HuH-7.5 (cell line): ENCODE data around the gene ARMH1.
"Not testable (repeated sequence)": the region's sequence is repeated elsewhere in the genome, so short reads cannot be mapped to it uniquely, and the experiment has no call there.

Source experiments
- DNase-seq: peaks from one replicate; pipeline ENCODE4 v3.0.0; 2011; ENCODE audit warnings: low spot score

ARMH1 gene

DNA sequence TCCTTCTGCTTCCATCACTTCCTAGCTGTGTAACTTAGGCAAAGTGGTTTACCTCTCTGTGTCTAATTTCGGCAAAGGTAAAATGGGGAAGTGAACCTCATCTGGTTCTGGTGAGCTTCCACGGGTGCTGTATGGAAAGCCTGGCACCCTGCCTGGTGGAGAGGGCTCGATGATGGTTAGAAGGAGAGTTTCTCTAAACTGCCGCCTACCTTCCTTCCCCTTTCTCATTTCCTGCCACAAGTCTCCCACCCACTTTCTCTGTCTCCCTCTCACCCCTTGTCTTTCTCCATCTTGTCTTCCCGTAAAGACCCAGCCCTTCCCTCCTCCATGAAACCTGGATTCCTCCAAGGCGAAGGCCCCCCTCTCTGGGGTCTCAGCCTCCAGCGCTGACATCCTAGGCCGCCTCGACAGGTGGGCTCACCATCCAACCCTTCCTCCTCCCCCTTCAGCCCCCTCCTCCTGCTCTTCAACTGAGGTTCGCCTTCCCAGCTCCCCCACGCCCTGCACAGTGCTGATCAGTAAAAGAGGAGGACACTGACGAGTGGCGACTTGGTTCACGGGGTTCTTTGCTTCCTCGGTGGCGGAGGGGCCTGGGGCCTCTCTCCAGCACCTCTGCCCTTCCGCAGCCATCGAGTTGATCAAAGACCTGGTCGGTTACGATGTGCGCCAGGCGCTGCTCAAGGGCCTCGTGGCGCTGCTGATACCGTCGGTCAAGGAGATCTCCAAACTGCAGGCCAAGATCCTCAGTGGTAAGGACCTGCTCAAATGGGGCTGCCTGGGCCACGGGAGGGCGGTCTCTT is 49.2 kb downstream of the ARMH1 start:
- peak; percentile 7 for DNase-seq

DNA sequence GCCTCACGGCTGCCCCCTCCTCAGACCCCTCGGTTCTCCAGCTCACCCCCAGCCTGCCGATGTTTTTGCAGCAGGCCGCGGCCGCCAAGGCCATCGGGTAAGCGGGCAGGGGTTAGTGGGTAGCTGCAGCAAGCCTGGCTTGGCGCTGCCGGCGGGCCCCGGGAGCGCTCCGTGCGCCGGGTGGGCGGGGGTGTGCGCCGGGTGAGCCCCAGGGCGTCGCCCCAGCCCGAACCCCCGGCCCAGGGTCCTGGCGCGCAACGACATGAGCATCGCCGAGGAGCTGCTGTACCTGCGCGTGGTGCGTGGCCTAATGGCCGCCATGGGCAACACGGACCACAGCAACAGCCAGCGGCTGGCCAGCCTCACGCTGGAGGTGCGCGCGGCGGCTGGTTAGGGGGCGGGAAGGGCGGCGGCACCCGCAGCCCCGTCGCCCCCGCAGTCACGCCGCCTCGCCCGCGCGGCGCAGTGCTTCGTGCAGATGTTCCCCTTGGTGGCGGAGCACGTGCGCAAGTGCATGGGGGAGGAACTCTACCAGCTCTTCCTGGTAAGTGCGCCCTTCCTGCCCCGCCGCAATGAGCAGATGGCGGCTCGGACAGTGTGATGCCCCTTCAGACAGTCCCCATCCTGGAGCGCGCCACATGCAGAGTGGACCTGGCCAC is 49.9 kb downstream of the ARMH1 start:
- DNase-seq, result peak; percentile 0

DNA sequence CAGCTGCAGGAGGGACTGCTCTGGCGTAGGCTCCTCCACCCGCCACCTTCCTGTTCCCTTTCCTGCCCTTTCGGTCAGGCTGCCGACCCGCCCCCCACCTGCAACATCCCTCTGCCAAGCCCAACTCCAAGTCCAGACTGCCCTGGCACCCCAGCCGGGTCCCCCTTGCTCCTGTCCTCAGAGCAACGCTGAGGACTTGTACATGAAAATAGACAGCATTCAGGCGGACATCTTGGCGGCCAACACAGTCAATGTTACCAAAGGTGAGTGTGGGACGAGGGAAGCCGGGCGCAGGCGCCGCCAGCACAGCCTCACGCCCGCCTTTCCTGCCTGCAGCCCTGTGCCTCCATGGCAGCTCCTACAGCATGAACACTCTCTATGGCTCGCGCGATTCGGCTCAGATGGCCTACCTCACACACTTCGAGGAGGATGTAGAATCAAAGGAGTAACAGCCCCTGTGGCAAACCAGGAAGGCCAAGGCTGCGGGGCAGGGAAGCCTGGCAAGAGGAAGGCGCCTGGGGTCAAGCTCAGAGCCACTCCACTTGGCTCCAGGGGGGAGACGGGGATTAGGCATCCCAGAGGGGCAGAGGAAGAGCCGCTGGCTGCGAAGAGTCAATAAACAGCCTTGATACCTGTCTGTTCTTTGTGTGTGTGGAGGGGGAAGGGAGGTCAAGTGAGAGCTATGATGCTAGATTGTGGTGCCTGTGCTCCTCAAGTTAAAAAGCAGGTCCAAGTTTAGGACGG is 50.6 kb downstream of the ARMH1 start:
- DNase-seq, result peak; percentile 3

DNA sequence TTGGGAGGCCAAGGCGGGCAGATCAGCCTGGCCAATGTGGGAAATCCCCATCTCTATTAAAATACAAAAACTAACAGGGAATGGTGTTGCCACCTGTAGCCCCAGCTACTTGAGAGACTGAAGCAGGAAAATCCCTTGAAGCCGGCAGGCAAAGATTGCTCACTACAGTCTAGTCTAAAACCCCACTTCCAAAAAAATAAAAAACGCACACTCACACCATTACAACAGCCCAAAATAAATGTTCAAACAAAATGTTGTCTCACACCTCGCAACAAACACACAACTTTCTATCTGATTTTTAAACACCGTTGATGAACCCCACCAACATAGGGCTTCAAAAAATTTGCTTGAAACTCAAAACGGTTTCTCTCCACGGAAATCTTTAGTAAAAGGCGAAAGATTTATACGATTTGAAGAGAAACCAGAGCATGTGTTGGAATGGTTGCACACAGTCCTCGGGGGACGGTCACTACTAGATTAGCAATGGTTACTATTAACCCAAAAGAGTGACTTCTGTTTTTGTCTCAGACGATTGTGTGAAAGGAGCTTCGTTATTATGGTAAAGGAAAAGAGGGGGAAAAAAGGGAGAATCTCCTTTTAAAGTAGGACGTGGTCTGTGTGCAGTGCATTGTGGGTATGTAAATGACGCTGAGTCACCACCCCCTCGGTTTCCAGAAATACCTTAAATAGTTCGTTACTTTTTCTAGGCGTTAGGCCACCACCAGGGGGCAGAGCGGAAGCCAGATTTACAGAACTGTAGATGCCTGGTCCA is 56.4 kb downstream of the ARMH1 start, which contains the start of gene RNU5D-1:
RNU5D-1 (minus strand) TSS at position 430 of the 772 bp plus-strand sequence.
- DNase-seq, result peak; percentile 87

DNA sequence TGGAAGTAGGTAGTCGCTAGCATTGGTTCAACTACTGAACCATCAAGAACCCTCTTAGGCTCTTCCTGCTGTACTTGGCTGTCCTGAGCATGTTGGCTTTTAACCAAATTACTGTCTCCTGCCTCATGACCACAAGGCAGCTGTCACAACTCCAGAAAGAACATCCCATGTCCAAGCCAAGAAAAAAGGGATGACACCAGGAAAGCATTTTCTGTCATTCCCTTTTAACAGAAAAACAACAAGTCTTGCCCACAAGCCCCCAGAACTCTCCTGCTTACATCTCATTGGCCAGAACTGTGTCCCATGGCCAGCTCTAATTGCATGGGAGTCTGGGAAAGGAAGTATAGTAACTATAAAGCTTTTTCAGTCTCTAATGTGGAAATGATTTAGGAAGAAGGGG is 58.9 kb downstream of the ARMH1 start:
- no peak for DNase-seq

DNA sequence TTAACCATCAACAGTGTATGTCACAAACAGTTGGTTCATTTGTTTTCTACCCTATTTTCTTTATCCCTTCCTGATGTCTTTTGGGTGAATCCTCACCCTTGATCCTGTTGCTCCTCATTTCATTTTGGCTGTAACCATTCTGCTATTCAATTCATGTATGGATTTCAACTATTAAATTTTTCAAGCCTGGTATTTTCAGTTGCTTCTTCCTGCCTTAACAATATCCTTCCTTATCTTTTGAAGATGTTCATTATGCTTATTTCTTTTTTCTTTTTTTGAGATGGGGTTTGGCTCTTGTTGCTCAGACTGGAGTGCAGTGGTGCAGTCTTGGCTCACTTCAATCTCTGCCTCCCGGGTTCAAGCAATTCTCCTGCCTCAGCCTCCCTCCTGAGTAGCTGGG is 59.3 kb downstream of the ARMH1 start:
- no peak for DNase-seq

DNA sequence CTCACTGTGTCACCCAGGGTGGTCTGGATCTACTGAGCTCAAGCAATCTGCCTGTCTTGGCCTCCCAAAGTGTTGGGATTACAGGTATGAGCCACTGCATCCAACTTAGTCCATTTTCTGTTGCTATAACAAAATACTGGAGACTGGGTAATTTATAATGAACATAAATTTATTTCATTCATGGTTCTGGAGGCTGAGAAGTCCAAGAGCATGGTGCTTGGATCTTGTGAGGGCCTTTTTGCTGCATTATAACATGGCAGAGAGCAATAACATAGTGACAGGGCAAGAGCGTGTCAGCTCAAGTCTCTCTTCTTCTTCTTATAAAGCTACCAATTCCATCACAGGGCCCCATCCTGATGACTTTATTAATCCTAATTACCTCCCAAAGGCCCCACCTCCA is 61.5 kb downstream of the ARMH1 start:
- no peak for DNase-seq

DNA sequence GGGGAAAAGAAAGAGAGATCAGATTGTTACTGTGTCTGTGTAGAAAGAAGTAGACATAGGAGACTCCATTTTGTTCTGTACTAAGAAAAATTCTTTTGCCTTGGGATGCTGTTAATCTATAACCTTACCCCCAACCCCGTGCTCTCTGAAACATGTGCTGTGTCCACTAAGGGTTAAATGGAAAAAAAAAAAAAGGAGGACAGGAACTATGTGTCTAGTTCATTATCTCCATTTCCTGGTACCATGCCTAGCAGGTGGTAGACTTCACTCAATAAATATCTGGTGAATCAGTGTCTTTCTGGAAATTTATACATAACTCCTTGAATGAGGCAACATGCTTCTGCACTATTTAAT is 64.4 kb downstream of the ARMH1 start:
- DNase-seq, result not testable (repeated sequence)

DNA sequence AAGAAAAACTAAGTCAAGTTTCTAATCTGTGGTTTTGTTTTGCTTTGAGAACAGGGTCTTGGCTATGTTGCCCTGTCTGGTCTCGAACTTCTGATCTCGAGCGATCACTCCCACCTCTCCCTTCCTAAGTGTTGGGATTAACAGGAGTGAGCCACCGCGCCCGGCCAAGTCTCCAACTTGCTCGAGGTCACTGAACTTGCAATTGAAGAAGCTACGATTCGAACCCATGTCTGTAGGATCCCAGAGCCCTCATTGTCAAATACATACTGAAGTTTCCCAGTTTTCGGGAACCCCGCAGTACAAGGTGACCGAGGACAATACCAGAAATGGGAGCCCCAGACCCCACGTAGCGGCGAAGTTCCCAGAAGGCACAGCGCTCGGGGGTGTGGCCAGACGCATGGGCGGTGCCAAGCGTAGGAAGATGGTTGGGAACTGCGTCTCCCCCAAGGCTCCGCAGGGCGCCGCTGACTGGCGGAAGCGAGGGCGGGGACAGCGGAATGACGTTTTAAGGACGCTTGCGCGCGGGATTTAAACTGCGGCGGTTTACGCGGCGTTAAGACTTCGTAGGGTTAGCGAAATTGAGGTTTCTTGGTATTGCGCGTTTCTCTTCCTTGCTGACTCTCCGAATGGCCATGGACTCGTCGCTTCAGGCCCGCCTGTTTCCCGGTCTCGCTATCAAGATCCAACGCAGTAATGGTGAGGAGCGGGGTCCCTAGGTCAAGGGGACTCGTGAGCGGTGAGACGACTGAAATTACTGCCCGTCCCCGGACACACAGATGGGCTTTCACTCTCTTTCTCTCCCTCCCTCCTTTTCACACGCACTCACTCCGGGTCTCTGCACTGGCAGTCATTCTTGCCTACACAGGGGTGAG is 65.0 kb downstream of the ARMH1 start, which contains the start of gene KIF2C:
KIF2C (plus strand) TSS at position 531 of the 872 bp plus-strand sequence; CDS start at position 627, 96 bp downstream.
- DNase-seq, result peak; percentile 95

DNA sequence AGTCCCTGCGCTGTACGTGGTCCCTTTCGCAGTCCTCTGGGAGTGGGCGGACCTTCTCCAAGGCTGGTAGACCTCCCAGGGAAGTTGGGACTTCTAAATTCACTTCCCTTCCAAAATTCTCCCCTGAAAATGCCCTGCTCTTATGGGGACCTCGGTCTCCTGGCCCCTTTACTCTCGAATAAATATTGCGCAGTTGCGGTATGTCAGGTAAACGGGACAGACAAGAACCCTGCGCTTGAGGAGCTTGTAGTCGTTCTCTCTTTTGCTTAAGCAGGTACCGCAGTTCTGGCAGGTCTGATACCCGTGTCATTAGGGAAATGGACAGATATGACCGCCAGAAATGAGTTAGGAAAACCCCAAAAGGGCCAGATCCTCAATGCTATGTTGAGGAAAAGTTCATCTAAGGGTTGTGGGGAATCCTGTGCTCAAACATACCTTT is 65.7 kb downstream of the ARMH1 start:
- DNase-seq, result no peak

DNA sequence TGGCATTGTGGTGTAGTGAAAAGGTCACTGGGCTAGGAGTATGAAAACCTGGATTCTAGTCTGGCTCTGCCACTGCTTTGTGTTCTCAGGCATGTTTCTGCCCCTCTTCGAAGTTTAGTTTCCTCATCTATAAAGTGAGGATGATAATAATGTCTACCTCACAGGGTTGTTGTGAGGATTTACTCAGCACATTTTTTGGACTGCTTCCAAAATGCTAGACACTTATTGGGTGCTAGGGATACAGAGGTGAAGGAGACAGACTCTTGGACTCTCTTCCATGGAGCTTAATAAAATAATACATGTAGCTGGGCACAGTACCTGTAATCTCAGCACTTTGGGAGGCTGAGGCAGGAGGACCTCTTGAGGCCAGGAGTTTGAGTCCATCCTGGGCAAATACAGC is 68.7 kb downstream of the ARMH1 start:
- DNase-seq, result no peak

DNA sequence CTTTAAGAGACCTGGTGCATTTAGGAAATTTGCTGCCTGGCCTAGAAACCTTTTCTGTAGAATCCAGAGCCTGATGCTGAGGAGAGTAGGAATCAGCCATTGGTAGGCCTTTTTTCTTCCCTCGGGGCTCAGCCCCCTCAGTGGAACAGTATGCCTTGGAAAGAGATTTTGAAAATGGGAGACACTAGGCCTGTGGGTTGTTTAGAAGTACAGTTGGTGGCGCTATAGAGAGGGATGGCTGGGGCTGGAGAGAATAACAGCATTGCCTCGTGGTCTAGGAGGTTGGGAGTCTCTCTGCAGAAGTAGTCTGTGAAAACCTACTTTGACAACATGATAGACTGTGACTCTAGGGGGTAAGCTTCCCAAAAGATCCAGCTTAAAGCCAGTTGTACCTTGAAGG is 73.4 kb downstream of the ARMH1 start:
- no peak for DNase-seq

DNA sequence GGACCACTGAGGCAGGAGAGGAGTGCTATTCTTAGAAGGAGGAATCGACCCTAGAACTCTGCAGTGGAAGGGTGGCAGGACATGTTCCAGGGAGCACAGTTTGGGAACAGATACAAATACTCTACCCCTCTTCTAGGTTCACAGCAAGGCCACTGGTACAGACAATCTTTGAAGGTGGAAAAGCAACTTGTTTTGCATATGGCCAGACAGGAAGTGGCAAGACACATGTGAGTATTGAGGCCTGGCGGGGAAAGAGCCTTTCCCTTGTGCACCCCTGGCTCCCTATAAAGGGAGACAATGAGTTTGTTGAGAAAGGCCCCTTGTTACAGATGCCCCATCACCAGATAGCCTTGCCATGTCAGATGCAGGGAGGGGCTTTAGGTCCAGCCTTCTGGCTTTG is 82.9 kb downstream of the ARMH1 start:
- no peak for DNase-seq

DNA sequence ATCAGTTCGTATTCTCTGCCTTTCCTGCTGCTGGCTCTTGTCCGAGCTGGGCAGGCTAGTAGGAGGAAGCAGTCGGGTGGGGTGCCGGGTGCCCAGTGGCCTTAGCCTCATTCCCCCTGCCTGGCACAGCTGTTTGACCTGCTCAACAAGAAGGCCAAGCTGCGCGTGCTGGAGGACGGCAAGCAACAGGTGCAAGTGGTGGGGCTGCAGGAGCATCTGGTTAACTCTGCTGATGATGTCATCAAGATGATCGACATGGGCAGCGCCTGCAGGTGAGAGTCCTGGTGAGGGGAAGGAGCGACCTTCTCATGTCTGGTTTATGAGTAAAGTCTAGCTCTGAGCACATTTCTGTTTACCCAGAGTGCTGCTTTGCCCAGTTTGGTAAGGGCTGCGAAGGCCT is 84.6 kb downstream of the ARMH1 start:
- no peak for DNase-seq

DNA sequence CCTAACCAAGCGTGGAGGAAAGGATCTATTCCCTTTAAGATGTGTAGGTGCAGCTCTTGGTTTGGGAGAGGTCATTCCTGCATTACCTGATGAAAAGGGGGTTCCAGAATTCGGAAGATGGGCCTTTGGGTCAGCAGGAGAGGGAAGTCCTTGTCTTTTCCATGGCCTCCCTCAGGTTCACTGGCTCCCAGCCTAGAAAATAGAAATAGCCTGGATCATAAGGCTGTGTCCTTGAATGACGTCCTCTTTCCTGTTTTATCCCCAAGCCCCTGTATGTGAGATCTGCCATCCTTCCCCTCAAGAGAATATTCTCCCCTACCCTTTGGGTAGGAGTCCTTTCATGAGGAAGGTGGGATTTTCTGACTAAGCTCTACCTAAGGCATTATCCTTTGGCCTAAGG is 86.4 kb downstream of the ARMH1 start:
- DNase-seq, result no peak

DNA sequence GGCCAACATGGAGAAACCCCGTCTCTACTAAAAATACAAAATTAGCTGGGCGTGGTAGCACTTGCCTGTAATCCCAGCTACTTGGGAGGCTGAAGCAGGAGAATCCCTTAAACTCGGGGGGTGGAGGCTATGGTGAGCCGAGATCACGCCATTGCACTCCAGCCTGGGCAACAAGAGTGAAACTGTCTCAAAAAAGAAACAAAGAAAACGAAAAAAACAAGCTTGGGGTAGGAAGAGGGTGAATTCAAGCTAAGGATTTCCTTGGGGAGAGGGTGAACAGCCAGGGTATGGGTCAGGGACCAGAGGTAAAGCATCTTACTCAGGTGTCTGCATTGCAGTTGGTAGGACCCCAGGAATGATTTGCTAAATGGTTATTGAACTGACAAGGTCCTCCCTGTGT is 91.9 kb downstream of the ARMH1 start:
- not testable (repeated sequence) for DNase-seq
